Body of pancreas (tissue), 4 donors: ENCODE results near the gene PPDPF. TPM values are rescaled to one million over a fixed set of nuclear protein-coding genes. Genes with fewer than 3 reads are reported as not detected.

Experiments
- ATAC-seq: fragments of 150-250 bp; one replicate; pipeline ENCODE4 v1.9.1; 2016
- DNase-seq, 4 donors: peaks; one replicate each; pipeline ENCODE4 v3.0.0-alpha.2; 2019
- H3K27ac ChIP-seq, 4 donors: fragments of 200-600 bp; sonication (generic); 1 replicate in 3 of 4; 2 replicates in 1 of 4; pipeline versions ENCODE4 v1.5.1 to v1.6.1; 2016 to 2019; ENCODE audit warnings: mild to moderate bottlenecking in 1 of 4, mixed read lengths in 1 of 4, moderate library complexity in 1 of 4
- H3K27me3 ChIP-seq, 2 donors: fragments of 200-600 bp; sonication (generic); one replicate each; pipeline ENCODE4 v1.6.0; 2016; ENCODE audit warnings: mild to moderate bottlenecking in 1 of 2
- H3K36me3 ChIP-seq, 2 donors: fragments of 200-600 bp; sonication (generic); replicated peaks in 1 of 2; 2 replicates each; pipeline ENCODE4 v1.5.1; 2016; ENCODE audit warnings: low read depth in 2 of 2; ENCODE audit not compliant: insufficient read depth in 1 of 2
- H3K4me1 ChIP-seq: fragments of 200-600 bp; sonication (generic); one replicate; pipeline ENCODE4 v1.6.0; 2016
- H3K4me3 ChIP-seq, 2 donors: fragments of 200-600 bp; sonication (generic); 1 replicate in 1 of 2; 2 replicates in 1 of 2; pipeline ENCODE4 v1.5.1; 2016 to 2019
- H3K9me3 ChIP-seq, 3 donors: fragments of 200-600 bp; sonication (generic); 1 replicate in 2 of 3; 2 replicates in 1 of 3; pipeline ENCODE4 v1.5.1; 2016
- CTCF ChIP-seq, 7 experiments: fragments of 450-650 bp in 4 of 7; fragments of 200-600 bp in 3 of 7; sonication (generic) in 3 of 7; IDR thresholded peaks; one replicate each; pipeline ENCODE4 v1.5.1; 2016 to 2019; ENCODE audit warnings: antibody characterized with exemption in 7 of 7
- POLR2A ChIP-seq, 3 donors: fragments of 450-650 bp; IDR thresholded peaks; one replicate each; pipeline ENCODE4 v1.6.1; 2016; ENCODE audit warnings: antibody characterized with exemption in 3 of 3, mild to moderate bottlenecking in 2 of 3
- WGBS, 2 donors: methylation state at CpG; one replicate each; pipeline ENCODE4 v1.1.5; 2017; 5-methylcytosine and 5-hydroxymethylcytosine counted together
- intact Hi-C: fragments of 100-400 bp; cut with DNase I; formaldehyde crosslinking; loops from one replicate; pipeline ENCODE4 v1.15.1; 2023
- total RNA-seq, 2 donors: library from RNA; depleted of rRNA; stranded (reverse); fragments of >200 nt; gene quantifications; one replicate each; pipeline ENCODE4 v1.1.0, GENCODE V29; 2016

Gene PPDPF
- total RNA-seq, 2 donors from 2014 or later, result 69.9 to 106 TPM

- Histone ChIP-seq H3K27ac (no peak overlapping the region), H3K9me3 (no peaks in the 10 kb centered on the region), H3K36me3 (no peaks in the 10 kb centered on the region), H3K27me3 (peaks cover 0 to 4% of the 10 kb centered on the region in 2 donors), H3K4me1 (peaks cover 11% of the 10 kb centered on the region), H3K4me3 (no peak overlapping the region)
- 39 to 48% methylated on average over 9 of the region's 9 CpGs for WGBS, 2 donors
- intact Hi-C loops, result no loop called here
- no peak for DNase-seq
- ATAC-seq, result no peak
- TF ChIP-seq POLR2A (IDR thresholded peaks at IDR 0.05) (no peak), CTCF (IDR thresholded peaks at IDR 0.05) (no peak)
Observed at GRCh38 chr20:63551068-63551467, 30.5 kb downstream of the PPDPF start.

- Histone ChIP-seq H3K4me3 (no peak overlapping the region), H3K27ac (no peak overlapping the region), H3K9me3 (no peaks in the 10 kb centered on the region), H3K4me1 (peaks cover 11% of the 10 kb centered on the region), H3K36me3 (no peaks in the 10 kb centered on the region), H3K27me3 (peaks cover 0 to 4% of the 10 kb centered on the region in 2 donors)
- intact Hi-C loops, result no loop called here
- TF ChIP-seq CTCF (IDR thresholded peaks at IDR 0.05) (no peak), POLR2A (IDR thresholded peaks at IDR 0.05) (no peak)
- DNase-seq (no peak), ATAC-seq (no peak)
- WGBS, 2 donors, result 50 to 60% methylated on average over 11 to 15 of the region's 15 CpGs
Observed at GRCh38 chr20:63552481-63553249, 32.1 kb downstream of the PPDPF start.

GRCh38 chr20:63553251-63553932 lies 32.8 kb downstream of the PPDPF start:
- Histone ChIP-seq H3K27ac (no peak overlapping the region), H3K4me1 (peaks cover 11% of the 10 kb centered on the region), H3K9me3 (no peaks in the 10 kb centered on the region), H3K36me3 (no peaks in the 10 kb centered on the region), H3K27me3 (no peaks in the 10 kb centered on the region), H3K4me3 (peak overlapping the region; percentile 25 to 27)
- ATAC-seq (peak; percentile 61), DNase-seq (peak; percentile 68 to 81 (median 77))
- intact Hi-C loops, result no loop called here
- TF ChIP-seq POLR2A (IDR thresholded peaks at IDR 0.05) (no peak), CTCF (IDR thresholded peaks at IDR 0.05) (no peak)
- WGBS, 2 donors, result 2 to 9% methylated on average over 11 to 35 of the region's 37 CpGs

GRCh38 chr20:63553933-63554290 lies 33.3 kb downstream of the PPDPF start, which contains the start of gene FNDC11:
Gene FNDC11, plus strand, starts transcription at chr20:63554159. Its CDS starts 1,505 bp downstream, at chr20:63555664.
- ATAC-seq, result peak; percentile 28
- no peak within 1 kb of the TSS for H3K27ac ChIP-seq

More at GRCh38 chr20:63553933-63554290, 33.3 kb downstream of the PPDPF start, which contains the start of gene FNDC11:
- no peaks in the 10 kb centered on the region for H3K27me3 ChIP-seq
- H3K4me1 ChIP-seq, result peaks cover 11% of the 10 kb centered on the region
- no peaks in the 10 kb centered on the region for H3K9me3 ChIP-seq
- H3K4me3 ChIP-seq, result peak within 1 kb of the TSS; percentile 25 to 27
- no peaks in the 10 kb centered on the region for H3K36me3 ChIP-seq
- 0 to 2% methylated on average over 1 to 32 of the region's 34 CpGs for WGBS, 2 donors
- TF ChIP-seq POLR2A (IDR thresholded peaks at IDR 0.05), result no peak
- TF ChIP-seq CTCF (IDR thresholded peaks at IDR 0.05), result no peak
- DNase-seq, result peak in 1 of 4 donors; percentile 43
- intact Hi-C loops, result no loop called here
